IMR-90 (cell line): ENCODE results near the gene CBFA2T3. TPM values are rescaled to one million over a fixed set of nuclear protein-coding genes. Genes with fewer than 3 reads are reported as not detected.

Experiments used
- ATAC-seq: fragments of 200-7000 bp; cut with Tn5 transposase; 2 replicates; pipeline ENCODE4 v1.9.1; 2020; ENCODE audit warnings: low read depth, mild to moderate bottlenecking, moderate library complexity
- BruUV-seq: library from RNA; stranded (reverse); fragments of 400-500 nt; replicated peaks from 2 replicates; lab custom pipeline; 2021; lab: Mats Ljungman, UMichigan
- CTCF ChIA-PET: fragments of 300-600 bp; formaldehyde crosslinking; extraction: SDS; loops from one replicate; lab custom pipeline; 2021; ENCODE audit warnings: antibody characterized with exemption; lab: Yijun Ruan, JAX
- POLR2A ChIA-PET: fragments of 300-600 bp; sonication (Branson Sonifier 250); formaldehyde crosslinking; loops from one replicate; lab custom pipeline; 2022; ENCODE audit warnings: antibody characterized with exemption; ENCODE audit not compliant: unreplicated experiment; lab: Charles Lee
- DNase-seq: peaks from one replicate; pipeline ENCODE4 v3.0.0; 2013
- H2AFZ ChIP-seq: replicated peaks from 2 replicates; pipeline ENCODE3; 2013; ENCODE audit warnings: low read length, mild to moderate bottlenecking; ENCODE audit not compliant: poor library complexity
- H2AK5ac ChIP-seq: 2 replicates; pipeline ENCODE4 v1.6.1; 2013; ENCODE audit warnings: low read depth, low read length, inconsistent platforms
- H2AK9ac ChIP-seq: replicated peaks from 2 replicates; pipeline ENCODE3; 2013; ENCODE audit warnings: mild to moderate bottlenecking, low read depth, low read length, moderate library complexity; ENCODE audit not compliant: poor library complexity
- H2BK120ac ChIP-seq: 2 replicates; pipeline ENCODE4 v1.6.1; 2013; ENCODE audit warnings: low read depth, low read length, inconsistent platforms
- H2BK15ac ChIP-seq: 3 replicates; pipeline ENCODE4 v1.6.1; 2013; ENCODE audit warnings: low read depth, low read length, inconsistent platforms
- H2BK20ac ChIP-seq: 2 replicates; pipeline ENCODE4 v1.6.1; 2013; ENCODE audit warnings: low read depth, mild to moderate bottlenecking, inconsistent platforms, low read length, moderate library complexity
- H2BK5ac ChIP-seq: 2 replicates; pipeline ENCODE4 v1.6.1; 2013; ENCODE audit warnings: mild to moderate bottlenecking, low read depth, low read length, inconsistent platforms; ENCODE audit not compliant: poor library complexity, severe bottlenecking
- H3K14ac ChIP-seq: replicated peaks from 2 replicates; pipeline ENCODE4 v1.6.1; 2013; ENCODE audit warnings: low read depth, low read length, inconsistent platforms
- H3K18ac ChIP-seq: 2 replicates; pipeline ENCODE4 v1.6.1; 2013; ENCODE audit warnings: low read depth, low read length, control low read depth
- H3K23ac ChIP-seq: 2 replicates; pipeline ENCODE4 v1.6.1; 2013; ENCODE audit warnings: low read depth, low read length, inconsistent platforms
- H3K27ac ChIP-seq: 2 replicates; pipeline ENCODE4 v1.5.1; 2013; ENCODE audit warnings: mild to moderate bottlenecking, control low read depth, low read length; ENCODE audit not compliant: insufficient read depth
- H3K27me3 ChIP-seq: 2 replicates; pipeline ENCODE4 v1.6.1; 2013; ENCODE audit warnings: low read length; ENCODE audit not compliant: control insufficient read depth, insufficient read depth
- H3K36me3 ChIP-seq: 2 replicates; pipeline ENCODE4 v1.6.1; 2013; ENCODE audit warnings: low read length, mixed read lengths; ENCODE audit not compliant: control insufficient read depth, insufficient read depth
- H3K4ac ChIP-seq: 2 replicates; pipeline ENCODE4 v1.6.1; 2013; ENCODE audit warnings: low read depth, low read length, inconsistent platforms
- H3K4me1 ChIP-seq: 2 replicates; pipeline ENCODE4 v1.6.1; 2013; ENCODE audit warnings: low read length, mixed read lengths; ENCODE audit not compliant: control insufficient read depth, insufficient read depth
- H3K4me2 ChIP-seq: 2 replicates; pipeline ENCODE4 v1.6.1; 2013; ENCODE audit warnings: low read depth, mild to moderate bottlenecking, control low read depth, low read length, moderate library complexity
- H3K4me3 ChIP-seq: 2 replicates; pipeline ENCODE4 v1.5.1; 2013; ENCODE audit warnings: low read depth, mild to moderate bottlenecking, control low read depth, low read length, moderate library complexity; ENCODE audit not compliant: insufficient read depth
- H3K56ac ChIP-seq: 2 replicates; pipeline ENCODE4 v1.6.1; 2013; ENCODE audit warnings: low read length, inconsistent platforms; ENCODE audit not compliant: insufficient read depth; ENCODE audit errors: extremely low read depth
- H3K79me1 ChIP-seq, 2 experiments: 2 replicates each; pipeline ENCODE4 v1.6.1; 2013; ENCODE audit warnings: low read length in 2 of 2, inconsistent platforms in 1 of 2, low read depth in 1 of 2
- H3K9ac ChIP-seq: 2 replicates; pipeline ENCODE4 v1.6.1; 2013; ENCODE audit warnings: low read depth, low read length, control low read depth
- H3K9me1 ChIP-seq: 2 replicates; pipeline ENCODE4 v1.6.1; 2013; ENCODE audit warnings: low read length, inconsistent platforms; ENCODE audit not compliant: insufficient read depth
- H3K9me3 ChIP-seq: 2 replicates; pipeline ENCODE4 v1.6.1; 2013; ENCODE audit warnings: low read length; ENCODE audit not compliant: control insufficient read depth, insufficient read depth
- H4K20me1 ChIP-seq: 2 replicates; pipeline ENCODE4 v1.6.1; 2013; ENCODE audit warnings: low read length, inconsistent platforms; ENCODE audit not compliant: insufficient read depth
- H4K5ac ChIP-seq: 2 replicates; pipeline ENCODE4 v1.6.1; 2013; ENCODE audit warnings: mild to moderate bottlenecking, low read depth, low read length, control low read depth
- H4K8ac ChIP-seq, 2 experiments: 2 replicates each; pipeline ENCODE4 v1.6.1; 2013; ENCODE audit warnings: low read depth in 2 of 2, low read length in 2 of 2, control low read depth in 1 of 2, inconsistent platforms in 1 of 2
- H4K91ac ChIP-seq: 2 replicates; pipeline ENCODE4 v1.6.1; 2013; ENCODE audit warnings: low read depth, low read length, inconsistent platforms; ENCODE audit not compliant: insufficient read depth
- BHLHE40 ChIP-seq: fragments of 150-350 bp; IDR thresholded peaks from 2 replicates; pipeline ENCODE4 v1.6.1; 2016; ENCODE audit warnings: mild to moderate bottlenecking, low read depth, low read length
- FOS ChIP-seq: fragments of 150-350 bp; IDR thresholded peaks from 2 replicates; pipeline ENCODE4 v1.6.1; 2016; ENCODE audit warnings: low read depth, low read length
- RFX5 ChIP-seq: IDR thresholded peaks from 2 replicates; pipeline ENCODE4 v1.8.0; 2012; ENCODE audit warnings: low read depth, mild to moderate bottlenecking, low read length, moderate library complexity
- USF2 ChIP-seq: fragments of 150-350 bp; IDR thresholded peaks from 2 replicates; pipeline ENCODE4 v1.6.1; 2017; ENCODE audit warnings: mild to moderate bottlenecking, antibody characterized with exemption, low read length, low read depth
- WGBS, 2 experiments: methylation state at CpG; one replicate each; pipeline versions ENCODE4 v1.1.5 to v1.1.7; 2013; ENCODE audit warnings: missing lambda C conversion rate in 2 of 2; ENCODE audit not compliant: insufficient read length in 1 of 2; ENCODE audit errors: extremely low coverage in 2 of 2; 5-methylcytosine and 5-hydroxymethylcytosine counted together
- dilution Hi-C: fragments of 300-500 bp; cut with HindIII; formaldehyde crosslinking; loops from one replicate; pipeline ENCODE4 v1.14.3; 2018; ENCODE audit warnings: low sequenced_read_pairs; ENCODE audit not compliant: unreplicated experiment
- in situ Hi-C: fragments of 300-500 bp; cut with MboI; formaldehyde crosslinking; loops from 3 replicates; pipeline ENCODE4 v1.14.3; 2019; ENCODE audit warnings: low sequenced_read_pairs, inconsistent platforms, mixed read lengths
- intact Hi-C: fragments of 100-400 bp; cut with micrococcal nuclease; formaldehyde crosslinking; loops from 2 replicates; pipeline ENCODE4 v1.10.0; 2022
- polyA plus RNA-seq, 3 experiments: library from polyadenylated mRNA; depleted of rRNA; stranded (reverse); fragments of >200 nt; gene quantifications; 2 replicates each; pipeline ENCODE4 v1.2.3, GENCODE V29; 2012; ENCODE audit warnings: low replicate concordance in 1 of 3
- total RNA-seq: library from RNA; depleted of rRNA; stranded (reverse); fragments of >200 nt; gene quantifications from 2 replicates; pipeline ENCODE4 v1.2.3, GENCODE V29; 2012

Gene CBFA2T3
- total and polyA plus RNA-seq, 2 of the 4 experiments (the other 2 are of a cell fraction), result not detected

GRCh38 chr16:88959022-88959421 lies 18.0 kb downstream of the CBFA2T3 start:
- no peaks in the 10 kb centered on the region for H3K9me1 ChIP-seq
- no peaks in the 10 kb centered on the region for H3K79me1 ChIP-seq
- no peak overlapping the region for H3K4ac ChIP-seq
- H2AFZ ChIP-seq, result peak overlapping the region; percentile 32
- no peak overlapping the region for H2BK120ac ChIP-seq
- H2BK20ac ChIP-seq, result no peak overlapping the region
- intact Hi-C loops, result no loop called here
- no peak overlapping the region for H3K4me3 ChIP-seq
- in situ Hi-C loops, result no loop called here
- TF ChIP-seq USF2, result no peak
- no peak for TF ChIP-seq FOS
- TF ChIP-seq BHLHE40, result no peak
- no peak for TF ChIP-seq RFX5
- no peak overlapping the region for H4K91ac ChIP-seq
- H2BK15ac ChIP-seq, result no peak overlapping the region
- H2AK9ac ChIP-seq, result no peak overlapping the region
- H3K36me3 ChIP-seq, result no peaks in the 10 kb centered on the region
- H3K9ac ChIP-seq, result no peak overlapping the region
- BruUV-seq, result no TSS peak
- no peak overlapping the region for H3K4me2 ChIP-seq
- H4K5ac ChIP-seq, result no peak overlapping the region
- ChIA-PET CTCF (no interaction called here), POLR2A (no interaction called here)
- H3K27me3 ChIP-seq, result peaks cover 36% of the 10 kb centered on the region
- dilution Hi-C loops, result no loop called here
- no peaks in the 10 kb centered on the region for H4K20me1 ChIP-seq
- no peak overlapping the region for H2AK5ac ChIP-seq
- WGBS, 2 experiments, result 66% methylated on average over 12 of the region's 18 CpGs; no CpG with 5 or more reads in 1 of the 2 experiments
- ATAC-seq (no peak), DNase-seq (no peak)
- H3K27ac ChIP-seq, result no peak overlapping the region
- H3K18ac ChIP-seq, result no peak overlapping the region
- no peaks in the 10 kb centered on the region for H3K4me1 ChIP-seq
- no peaks in the 10 kb centered on the region for H3K9me3 ChIP-seq
- H3K14ac ChIP-seq, result no peak overlapping the region
- no peak overlapping the region for H3K23ac ChIP-seq
- no peak overlapping the region for H2BK5ac ChIP-seq
- no peak overlapping the region for H3K56ac ChIP-seq
- no peak overlapping the region for H4K8ac ChIP-seq
